HL-60 (cell line): ENCODE measurements around the gene DNAH2.

Experiments used
- POLR2AphosphoS5 ChIP-seq: IDR thresholded peaks from 2 replicates; pipeline ENCODE4 v1.6.1; 2012; ENCODE audit warnings: low read depth
- SPI1 ChIP-seq: IDR thresholded peaks from 2 replicates; pipeline ENCODE4 v1.6.1; 2012; ENCODE audit warnings: low read depth, mild to moderate bottlenecking, borderline replicate concordance
- TF ChIP-seq, protein P1 (sequence below): IDR thresholded peaks from one replicate; pipeline ENCODE4 v1.5.1; 2011; ENCODE audit warnings: low read length, control low read depth, inconsistent platforms; ENCODE audit not compliant: insufficient read depth
- TF ChIP-seq, protein P2 (sequence below): IDR thresholded peaks from 2 replicates; pipeline ENCODE4 v1.6.1; 2012; ENCODE audit warnings: low read depth; ENCODE audit not compliant: insufficient replicate concordance

DNA sequence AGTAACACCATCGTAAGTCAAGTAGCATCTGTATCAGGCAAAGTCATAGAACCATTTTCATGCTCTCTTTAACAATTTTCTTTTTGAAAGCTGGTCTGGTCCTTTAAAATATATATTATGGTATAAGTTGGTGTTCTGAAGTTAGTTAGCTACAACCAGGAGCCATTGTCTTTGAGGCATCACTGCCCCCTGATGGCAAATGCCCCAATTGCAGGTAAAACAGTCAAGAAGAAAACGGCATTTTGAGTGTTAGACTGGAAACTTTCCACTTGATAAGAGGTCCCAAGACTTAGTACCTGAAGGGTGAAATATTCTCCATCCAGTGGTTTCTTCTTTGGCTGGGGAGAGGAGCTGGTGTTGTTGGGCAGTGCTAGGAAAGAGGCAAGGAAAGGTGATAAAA, 44.3 kb upstream of the DNAH2 start:
- TF ChIP-seq, protein P1, sequence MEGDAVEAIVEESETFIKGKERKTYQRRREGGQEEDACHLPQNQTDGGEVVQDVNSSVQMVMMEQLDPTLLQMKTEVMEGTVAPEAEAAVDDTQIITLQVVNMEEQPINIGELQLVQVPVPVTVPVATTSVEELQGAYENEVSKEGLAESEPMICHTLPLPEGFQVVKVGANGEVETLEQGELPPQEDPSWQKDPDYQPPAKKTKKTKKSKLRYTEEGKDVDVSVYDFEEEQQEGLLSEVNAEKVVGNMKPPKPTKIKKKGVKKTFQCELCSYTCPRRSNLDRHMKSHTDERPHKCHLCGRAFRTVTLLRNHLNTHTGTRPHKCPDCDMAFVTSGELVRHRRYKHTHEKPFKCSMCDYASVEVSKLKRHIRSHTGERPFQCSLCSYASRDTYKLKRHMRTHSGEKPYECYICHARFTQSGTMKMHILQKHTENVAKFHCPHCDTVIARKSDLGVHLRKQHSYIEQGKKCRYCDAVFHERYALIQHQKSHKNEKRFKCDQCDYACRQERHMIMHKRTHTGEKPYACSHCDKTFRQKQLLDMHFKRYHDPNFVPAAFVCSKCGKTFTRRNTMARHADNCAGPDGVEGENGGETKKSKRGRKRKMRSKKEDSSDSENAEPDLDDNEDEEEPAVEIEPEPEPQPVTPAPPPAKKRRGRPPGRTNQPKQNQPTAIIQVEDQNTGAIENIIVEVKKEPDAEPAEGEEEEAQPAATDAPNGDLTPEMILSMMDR, result no peak
- TF ChIP-seq, protein P2, sequence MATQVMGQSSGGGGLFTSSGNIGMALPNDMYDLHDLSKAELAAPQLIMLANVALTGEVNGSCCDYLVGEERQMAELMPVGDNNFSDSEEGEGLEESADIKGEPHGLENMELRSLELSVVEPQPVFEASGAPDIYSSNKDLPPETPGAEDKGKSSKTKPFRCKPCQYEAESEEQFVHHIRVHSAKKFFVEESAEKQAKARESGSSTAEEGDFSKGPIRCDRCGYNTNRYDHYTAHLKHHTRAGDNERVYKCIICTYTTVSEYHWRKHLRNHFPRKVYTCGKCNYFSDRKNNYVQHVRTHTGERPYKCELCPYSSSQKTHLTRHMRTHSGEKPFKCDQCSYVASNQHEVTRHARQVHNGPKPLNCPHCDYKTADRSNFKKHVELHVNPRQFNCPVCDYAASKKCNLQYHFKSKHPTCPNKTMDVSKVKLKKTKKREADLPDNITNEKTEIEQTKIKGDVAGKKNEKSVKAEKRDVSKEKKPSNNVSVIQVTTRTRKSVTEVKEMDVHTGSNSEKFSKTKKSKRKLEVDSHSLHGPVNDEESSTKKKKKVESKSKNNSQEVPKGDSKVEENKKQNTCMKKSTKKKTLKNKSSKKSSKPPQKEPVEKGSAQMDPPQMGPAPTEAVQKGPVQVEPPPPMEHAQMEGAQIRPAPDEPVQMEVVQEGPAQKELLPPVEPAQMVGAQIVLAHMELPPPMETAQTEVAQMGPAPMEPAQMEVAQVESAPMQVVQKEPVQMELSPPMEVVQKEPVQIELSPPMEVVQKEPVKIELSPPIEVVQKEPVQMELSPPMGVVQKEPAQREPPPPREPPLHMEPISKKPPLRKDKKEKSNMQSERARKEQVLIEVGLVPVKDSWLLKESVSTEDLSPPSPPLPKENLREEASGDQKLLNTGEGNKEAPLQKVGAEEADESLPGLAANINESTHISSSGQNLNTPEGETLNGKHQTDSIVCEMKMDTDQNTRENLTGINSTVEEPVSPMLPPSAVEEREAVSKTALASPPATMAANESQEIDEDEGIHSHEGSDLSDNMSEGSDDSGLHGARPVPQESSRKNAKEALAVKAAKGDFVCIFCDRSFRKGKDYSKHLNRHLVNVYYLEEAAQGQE, result no peak
- TF ChIP-seq POLR2AphosphoS5 (no peak), SPI1 (no peak)
